GM12864 (cell line): ENCODE results near the gene C2CD2L.
"Not testable (repeated sequence)": the region's sequence is repeated elsewhere in the genome, so short reads cannot be mapped to it uniquely, and the experiment has no call there.

ENCODE experiments used
- DNase-seq: peaks from one replicate; pipeline ENCODE4 v3.0.0-alpha.2; 2011; ENCODE audit warnings: low read depth
- H3K4me3 ChIP-seq: 2 replicates; pipeline ENCODE4 v1.5.1; 2011; ENCODE audit warnings: mild to moderate bottlenecking, low read depth, low read length, control low read depth
- CTCF ChIP-seq: IDR thresholded peaks from 2 replicates; pipeline ENCODE4 v1.5.1; 2011; ENCODE audit warnings: low read depth, mild to moderate bottlenecking, moderate library complexity, low read length, control low read depth, inconsistent platforms; ENCODE audit errors: missing control alignments

The C2CD2L gene

GRCh38 chr11:119160151-119160550, 53.0 kb downstream of the C2CD2L start:
- H3K4me3 ChIP-seq, result no peak overlapping the region
- TF ChIP-seq CTCF, result no peak
- DNase-seq, result no peak

- no peak for DNase-seq
- no peak for TF ChIP-seq CTCF
- H3K4me3 ChIP-seq, result no peak overlapping the region
Measured at GRCh38 chr11:119161871-119162270, 54.7 kb downstream of the C2CD2L start.

- TF ChIP-seq CTCF, result no peak
- no peak overlapping the region for H3K4me3 ChIP-seq
- no peak for DNase-seq
Measured at GRCh38 chr11:119166368-119167076, 59.4 kb downstream of the C2CD2L start.

GRCh38 chr11:119167077-119167458, 59.9 kb downstream of the C2CD2L start:
- DNase-seq, H3K4me3 ChIP-seq: not testable (repeated sequence)

- H3K4me3 ChIP-seq, result no peak overlapping the region
- DNase-seq, result no peak
- no peak for TF ChIP-seq CTCF
Measured at GRCh38 chr11:119167933-119168332, 60.8 kb downstream of the C2CD2L start.
